Mucosa of stomach (tissue), 1 donor: ENCODE data around the gene TRPV4.

Experiments used
- H3K27me3 ChIP-seq: one replicate; pipeline ENCODE4 v1.7.0; 2013; ENCODE audit warnings: mild to moderate bottlenecking, low read length; ENCODE audit not compliant: control insufficient read depth, insufficient read depth
- H3K36me3 ChIP-seq: one replicate; pipeline ENCODE4 v1.7.0; 2013; ENCODE audit warnings: low read length; ENCODE audit not compliant: control insufficient read depth, insufficient read depth
- H3K4me1 ChIP-seq: one replicate; pipeline ENCODE4 v1.7.0; 2013; ENCODE audit warnings: mild to moderate bottlenecking, low read length; ENCODE audit not compliant: control insufficient read depth, insufficient read depth
- H3K4me3 ChIP-seq: one replicate; pipeline ENCODE4 v1.7.0; 2013; ENCODE audit warnings: low read length
- H3K9ac ChIP-seq: one replicate; pipeline ENCODE4 v1.7.0; 2013; ENCODE audit warnings: mild to moderate bottlenecking, low read length, moderate library complexity
- H3K9me3 ChIP-seq: one replicate; pipeline ENCODE4 v1.7.0; 2013; ENCODE audit warnings: mild to moderate bottlenecking, low read length, moderate library complexity; ENCODE audit not compliant: control insufficient read depth
- donor health status: Pancreatic carcinoma.

Gene TRPV4

GRCh38 chr12:109760031-109760929, 72.9 kb downstream of the TRPV4 start:
- Histone ChIP-seq H3K27me3 (no peaks in the 10 kb centered on the region), H3K9ac (no peak overlapping the region)

GRCh38 chr12:109759595-109759994, 73.6 kb downstream of the TRPV4 start:
- Histone ChIP-seq H3K4me1 (peaks cover 18% of the 10 kb centered on the region), H3K9me3 (no peaks in the 10 kb centered on the region), H3K36me3 (no peaks in the 10 kb centered on the region), H3K27me3 (no peaks in the 10 kb centered on the region), H3K9ac (no peak overlapping the region), H3K4me3 (no peak overlapping the region)

More at GRCh38 chr12:109760031-109760929, 72.9 kb downstream of the TRPV4 start:
- H3K4me3 ChIP-seq: no peak overlapping the region
- H3K9me3 ChIP-seq: no peaks in the 10 kb centered on the region
- H3K36me3 ChIP-seq: no peaks in the 10 kb centered on the region
- H3K4me1 ChIP-seq: peaks cover 18% of the 10 kb centered on the region

- no peaks in the 10 kb centered on the region for H3K36me3 ChIP-seq
- no peak overlapping the region for H3K4me3 ChIP-seq
- no peaks in the 10 kb centered on the region for H3K27me3 ChIP-seq
- no peaks in the 10 kb centered on the region for H3K9me3 ChIP-seq
- no peak overlapping the region for H3K9ac ChIP-seq
- peaks cover 24% of the 10 kb centered on the region for H3K4me1 ChIP-seq
Measured at GRCh38 chr12:109758426-109759420, 74.5 kb downstream of the TRPV4 start.

GRCh38 chr12:109757671-109758265, 75.4 kb downstream of the TRPV4 start:
- Histone ChIP-seq H3K4me1 (peaks cover 29% of the 10 kb centered on the region), H3K36me3 (no peaks in the 10 kb centered on the region), H3K9me3 (no peaks in the 10 kb centered on the region), H3K9ac (no peak overlapping the region), H3K27me3 (no peaks in the 10 kb centered on the region), H3K4me3 (no peak overlapping the region)

DNA sequence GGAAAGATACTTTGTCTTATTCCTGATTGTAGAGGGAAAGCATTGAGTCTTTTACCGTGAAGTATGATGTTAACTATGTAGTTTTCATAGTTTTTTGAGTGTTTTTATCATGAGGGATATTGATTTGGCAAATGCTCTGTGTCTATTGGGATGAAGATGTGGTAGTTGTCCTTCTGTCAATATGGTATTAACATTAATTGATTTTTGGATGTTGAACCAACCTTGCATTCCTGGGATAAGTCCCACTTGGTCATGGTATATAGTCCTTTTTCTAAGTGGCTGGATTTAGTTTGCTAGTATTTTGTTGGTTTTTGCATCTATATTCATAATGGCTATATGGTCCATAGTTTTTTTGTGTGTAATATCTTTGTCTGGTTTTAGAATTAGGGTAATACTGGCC, 76.7 kb downstream of the TRPV4 start:
- no peak overlapping the region for H3K9ac ChIP-seq
- no peak overlapping the region for H3K4me3 ChIP-seq
- peaks cover 40% of the 10 kb centered on the region for H3K4me1 ChIP-seq
- no peaks in the 10 kb centered on the region for H3K27me3 ChIP-seq
- no peaks in the 10 kb centered on the region for H3K9me3 ChIP-seq
- H3K36me3 ChIP-seq: no peaks in the 10 kb centered on the region

DNA sequence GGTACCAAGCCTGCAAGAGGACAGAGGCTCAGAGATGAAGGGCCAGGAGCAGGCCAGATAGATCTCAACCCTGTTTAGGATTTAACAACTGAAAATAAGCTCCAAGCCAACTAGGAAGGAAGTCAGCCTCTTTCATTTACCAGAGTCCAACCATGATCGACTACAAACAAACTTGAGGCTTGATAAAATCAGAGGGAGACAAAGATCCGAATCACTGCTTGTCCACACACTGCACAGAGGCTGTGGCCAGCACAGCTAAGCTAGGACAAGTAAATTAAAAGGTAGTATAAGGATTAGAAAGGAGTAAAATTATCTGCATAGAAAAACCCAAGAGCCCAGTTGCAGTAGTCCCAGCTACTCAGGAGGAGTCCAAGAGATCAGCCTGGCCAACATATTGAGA, 79.2 kb downstream of the TRPV4 start:
- H3K36me3 ChIP-seq: no peaks in the 10 kb centered on the region
- H3K9me3 ChIP-seq: no peaks in the 10 kb centered on the region
- no peaks in the 10 kb centered on the region for H3K27me3 ChIP-seq
- H3K4me1 ChIP-seq: peaks cover 27% of the 10 kb centered on the region
- H3K9ac ChIP-seq: no peak overlapping the region
- no peak overlapping the region for H3K4me3 ChIP-seq

- no peaks in the 10 kb centered on the region for H3K9me3 ChIP-seq
- H3K4me1 ChIP-seq: peaks cover 27% of the 10 kb centered on the region
- H3K27me3 ChIP-seq: no peaks in the 10 kb centered on the region
- H3K9ac ChIP-seq: no peak overlapping the region
- H3K36me3 ChIP-seq: no peaks in the 10 kb centered on the region
- H3K4me3 ChIP-seq: no peak overlapping the region
Measured at GRCh38 chr12:109753054-109753401, 80.2 kb downstream of the TRPV4 start.

- no peaks in the 10 kb centered on the region for H3K36me3 ChIP-seq
- H3K4me1 ChIP-seq: peaks cover 27% of the 10 kb centered on the region
- no peak overlapping the region for H3K4me3 ChIP-seq
- H3K27me3 ChIP-seq: no peaks in the 10 kb centered on the region
- H3K9me3 ChIP-seq: no peaks in the 10 kb centered on the region
- no peak overlapping the region for H3K9ac ChIP-seq
Measured at GRCh38 chr12:109752117-109753053, 80.8 kb downstream of the TRPV4 start.

DNA sequence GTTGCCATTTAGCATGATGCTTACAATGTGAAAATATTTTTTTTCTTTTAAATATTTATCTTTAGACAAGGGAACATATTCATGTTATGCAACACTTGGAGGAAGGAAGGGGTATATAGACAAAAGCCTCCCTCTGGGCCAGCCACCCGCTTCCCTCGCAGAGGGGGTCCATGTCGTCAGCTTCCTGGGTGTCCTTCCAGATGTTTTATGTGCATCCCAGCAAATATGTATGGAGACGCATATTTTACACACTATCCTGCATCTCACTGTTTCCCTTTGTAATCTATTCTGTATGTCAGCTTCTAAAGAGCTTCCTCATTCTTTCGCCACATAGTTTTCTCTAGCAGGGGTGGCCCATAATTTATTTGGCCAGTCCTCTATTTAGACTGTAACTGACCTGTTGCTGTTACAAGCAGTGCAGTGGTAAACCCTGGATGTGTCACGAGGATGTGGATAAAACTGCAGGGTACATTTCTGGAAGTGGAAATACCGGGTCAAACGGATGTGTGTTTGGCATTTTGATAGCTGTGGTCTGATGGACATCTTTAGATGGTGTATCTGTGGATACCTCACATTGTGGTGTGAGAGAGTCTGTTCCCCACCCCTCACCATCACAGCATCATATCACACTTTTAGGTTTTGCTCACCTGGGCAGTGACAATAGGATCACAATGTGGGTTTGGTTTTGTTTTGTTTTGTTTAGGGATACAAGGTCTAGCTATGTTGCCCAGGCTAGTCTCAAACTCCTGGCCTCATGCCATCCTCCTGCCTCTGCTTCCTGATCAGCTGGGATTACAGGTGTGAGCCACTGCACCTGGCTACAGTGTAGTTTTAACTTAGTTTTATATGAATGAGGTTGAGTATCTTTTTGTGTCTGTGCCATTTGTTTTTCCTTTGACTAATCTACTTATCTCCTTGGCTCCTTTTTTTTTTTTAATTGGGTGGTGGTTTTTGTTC, 87.9 kb downstream of the TRPV4 start:
- no peaks in the 10 kb centered on the region for H3K27me3 ChIP-seq
- H3K36me3 ChIP-seq: no peaks in the 10 kb centered on the region
- H3K9me3 ChIP-seq: no peaks in the 10 kb centered on the region
- H3K9ac ChIP-seq: no peak overlapping the region
- no peaks in the 10 kb centered on the region for H3K4me1 ChIP-seq
- no peak overlapping the region for H3K4me3 ChIP-seq

DNA sequence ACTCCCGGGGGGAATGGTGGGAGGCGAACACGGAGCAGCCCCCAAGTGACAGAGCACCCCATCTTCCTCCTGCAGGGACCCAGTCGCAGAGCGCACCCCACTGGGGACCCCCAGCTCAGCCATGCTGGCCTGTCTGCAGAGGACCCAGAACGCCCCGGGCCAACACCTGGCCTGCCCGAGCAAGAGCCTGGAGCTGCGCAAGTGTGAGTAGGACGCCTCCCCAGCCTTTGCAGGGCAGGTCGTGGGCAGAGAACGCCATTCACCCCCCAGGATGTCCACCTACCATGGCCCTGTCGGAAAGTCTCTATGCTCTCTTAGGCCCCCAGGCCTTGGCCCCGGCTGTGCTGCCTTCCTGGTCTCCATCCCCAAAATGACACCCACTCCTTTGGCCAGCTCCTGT, 89.2 kb downstream of the TRPV4 start:
- H3K4me1 ChIP-seq: no peaks in the 10 kb centered on the region
- H3K9ac ChIP-seq: no peak overlapping the region
- H3K4me3 ChIP-seq: no peak overlapping the region
- H3K9me3 ChIP-seq: no peaks in the 10 kb centered on the region
- H3K27me3 ChIP-seq: no peaks in the 10 kb centered on the region
- H3K36me3 ChIP-seq: no peaks in the 10 kb centered on the region
